ENCODE results near the gene MCTP1.

GRCh38 chr5:95298651-95299050 is 13.8 kb upstream of the MCTP1 start:
- TF ChIP-seq ELF2 (CRISPR knock-in tag; IDR thresholded peaks at IDR 0.05) (no peak), ZKSCAN1 (IDR thresholded peaks at IDR 0.05; ENCODE audit: low read depth, low read length) (no peak), MYC (IDR thresholded peaks at IDR 0.05; ENCODE audit: low read depth, low read length) (no peak), MYC (CRISPR knock-in tag; IDR thresholded peaks at IDR 0.05; ENCODE audit: borderline replicate concordance, low read depth) (no peak), ZBTB8A (IDR thresholded peaks at IDR 0.05; ENCODE audit: partially characterized antibody) (no peak), POLR2AphosphoS5 (IDR thresholded peaks at IDR 0.05; ENCODE audit: control insufficient read depth, insufficient read depth, low read depth, low read length) (no peak), PRPF4 (IDR thresholded peaks at IDR 0.05; ENCODE audit: insufficient read depth, low read depth, low read length, poor library complexity, severe bottlenecking) (no peak)
